Mesenteric fat pad (tissue), 1 donor: ENCODE data around the gene NAPG. TPM values are rescaled to one million over a fixed set of nuclear protein-coding genes. Genes with fewer than 3 reads are reported as not detected.
"Not testable (repeated sequence)": the region's sequence is repeated elsewhere in the genome, so short reads cannot be mapped to it uniquely, and the experiment has no call there.

ENCODE experiments used
- DNase-seq: peaks from one replicate; pipeline ENCODE4 v3.0.0-alpha.2; 2020; ENCODE audit warnings: low spot score
- total RNA-seq: library from RNA; stranded (reverse); fragmentation: NEBNext Ultra II Directional; extraction: Animal tissue kit (Norgen Biotek cat#: 25700); gene quantifications from one replicate; pipeline ENCODE4 v1.2.1, GENCODE V29; 2021
- donor health status: DM: yes; HTN: yes; CAD: no.

NAPG gene
- total RNA-seq, 1 donor from 2014 or later: 39.8 TPM

- DNase-seq: not testable (repeated sequence)
These were observed 52.2 kb downstream of the NAPG start for GRCh38 chr18:10577842-10578572.

DNA sequence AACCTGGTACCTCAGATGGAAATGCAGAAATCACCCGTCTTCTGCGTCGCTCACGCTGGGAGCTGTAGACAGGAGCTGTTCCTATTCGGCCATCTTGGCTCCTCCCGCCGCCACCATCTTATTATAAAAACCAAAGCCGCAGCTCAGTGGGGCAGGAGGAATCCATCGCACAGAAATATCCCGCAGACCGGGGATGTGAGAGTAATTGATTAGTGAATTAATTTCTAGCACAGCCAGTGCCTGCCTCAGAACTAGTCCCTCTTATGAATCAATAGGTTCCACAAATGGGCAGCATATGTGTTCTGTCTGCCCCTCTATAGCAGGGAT, 52.7 kb downstream of the NAPG start:
- not testable (repeated sequence) for DNase-seq

- no peak for DNase-seq
These were observed 53.4 kb downstream of the NAPG start for GRCh38 chr18:10579079-10579867.

- no peak for DNase-seq
These were observed 54.4 kb downstream of the NAPG start for GRCh38 chr18:10580215-10580614.

- DNase-seq: no peak
These were observed 59.4 kb downstream of the NAPG start for GRCh38 chr18:10585260-10585659.

- DNase-seq: no peak
These were observed 63.1 kb downstream of the NAPG start for GRCh38 chr18:10588975-10589374.

DNA sequence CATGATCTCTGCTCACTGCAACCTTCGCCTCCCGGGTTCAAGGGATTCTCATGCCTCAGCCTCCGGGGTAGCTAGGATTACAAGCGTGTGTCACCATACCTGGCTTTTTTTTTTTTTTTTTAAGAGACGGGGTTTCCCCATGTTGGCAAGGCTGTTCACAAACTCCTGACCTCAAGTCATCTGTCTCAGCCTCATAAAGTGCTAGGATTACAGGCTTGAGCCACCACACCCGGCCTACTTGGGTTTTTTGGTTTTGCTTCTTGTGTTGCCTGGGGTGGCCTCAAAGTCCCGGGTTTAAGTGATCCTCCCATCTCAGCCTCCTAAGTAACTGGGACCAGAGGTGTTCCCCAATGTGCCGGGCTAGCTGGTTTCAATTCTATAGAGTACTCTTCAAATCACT, 64.6 kb downstream of the NAPG start:
- DNase-seq: no peak

DNA sequence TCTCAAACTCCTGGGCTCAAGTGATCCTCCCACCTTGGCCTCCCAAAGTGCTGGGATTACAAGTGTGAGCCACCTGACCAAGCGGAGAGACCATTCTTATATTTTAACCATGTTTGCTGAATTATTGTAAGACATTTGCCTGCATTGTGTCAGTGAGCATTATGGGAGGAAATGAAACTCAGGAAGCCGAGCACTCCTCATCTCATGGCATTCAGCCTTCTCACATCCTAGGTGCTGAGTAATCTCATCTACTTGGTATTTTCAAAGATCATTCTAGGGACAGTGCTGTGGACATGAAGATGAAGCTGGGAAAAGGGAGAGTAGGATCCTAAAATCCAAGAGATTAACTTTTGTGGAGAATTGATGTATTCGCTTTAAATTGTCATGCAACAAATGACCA, 66.1 kb downstream of the NAPG start:
- no peak for DNase-seq

GRCh38 chr18:10593366-10594022, 67.7 kb downstream of the NAPG start:
- DNase-seq: not testable (repeated sequence)

GRCh38 chr18:10595917-10596316, 70.1 kb downstream of the NAPG start:
- DNase-seq: not testable (repeated sequence)

GRCh38 chr18:10597695-10598094, 71.9 kb downstream of the NAPG start:
- not testable (repeated sequence) for DNase-seq

DNA sequence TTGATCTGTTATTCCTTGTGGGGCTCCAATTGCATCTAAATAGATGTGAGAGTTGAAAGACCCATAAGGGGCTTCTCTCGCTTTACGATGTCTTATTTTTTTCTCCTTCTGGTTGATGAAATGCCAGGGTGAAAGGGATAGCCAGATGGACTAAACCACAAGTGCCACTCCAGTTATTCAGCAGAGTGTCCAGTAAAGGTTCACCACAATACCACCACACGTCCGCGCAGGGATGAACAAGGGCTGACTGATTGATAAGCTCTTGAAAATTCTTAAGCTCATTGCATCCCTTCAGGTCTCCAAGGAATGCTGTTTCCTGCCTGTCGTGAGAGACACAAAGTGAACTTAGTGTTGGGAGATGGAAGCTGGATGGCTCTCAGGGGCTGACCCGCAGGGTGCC, 74.9 kb downstream of the NAPG start:
- DNase-seq: not testable (repeated sequence)

Other genes with a start within 250 kb of the NAPG start
- gene APCDD1, start 71.4 kb upstream of the NAPG start, total RNA-seq: 232 TPM